Fibroblast of the aortic adventitia (primary cell): ENCODE measurements around the gene MAP3K7CL. TPM values are rescaled to one million over a fixed set of nuclear protein-coding genes. Genes with fewer than 3 reads are reported as not detected.
A peak's percentile ranks its signal among the peaks of the same experiment; 100 is the strongest.

Experiments used
- DNase-seq: peaks from one replicate; pipeline ENCODE4 v3.0.0-alpha.2; 2010; ENCODE audit warnings: low read depth
- H3K4me3 ChIP-seq: 2 replicates; pipeline ENCODE4 v1.5.1; 2011; ENCODE audit warnings: low read depth, mild to moderate bottlenecking, control low read depth, low read length, moderate library complexity
- total RNA-seq: library from RNA; depleted of rRNA; stranded (reverse); fragments of >200 nt; gene quantifications from 2 replicates; pipeline ENCODE4 v1.2.3, GENCODE V29; 2012; ENCODE audit warnings: low replicate concordance
- TF ChIP-seq, protein P1 (sequence below): IDR thresholded peaks from 2 replicates; pipeline ENCODE4 v1.5.1; 2011; ENCODE audit warnings: mild to moderate bottlenecking, low read length, control low read depth, inconsistent platforms; ENCODE audit not compliant: insufficient read depth

MAP3K7CL gene
- total RNA-seq, 1 donor, result 18.7 TPM

DNA sequence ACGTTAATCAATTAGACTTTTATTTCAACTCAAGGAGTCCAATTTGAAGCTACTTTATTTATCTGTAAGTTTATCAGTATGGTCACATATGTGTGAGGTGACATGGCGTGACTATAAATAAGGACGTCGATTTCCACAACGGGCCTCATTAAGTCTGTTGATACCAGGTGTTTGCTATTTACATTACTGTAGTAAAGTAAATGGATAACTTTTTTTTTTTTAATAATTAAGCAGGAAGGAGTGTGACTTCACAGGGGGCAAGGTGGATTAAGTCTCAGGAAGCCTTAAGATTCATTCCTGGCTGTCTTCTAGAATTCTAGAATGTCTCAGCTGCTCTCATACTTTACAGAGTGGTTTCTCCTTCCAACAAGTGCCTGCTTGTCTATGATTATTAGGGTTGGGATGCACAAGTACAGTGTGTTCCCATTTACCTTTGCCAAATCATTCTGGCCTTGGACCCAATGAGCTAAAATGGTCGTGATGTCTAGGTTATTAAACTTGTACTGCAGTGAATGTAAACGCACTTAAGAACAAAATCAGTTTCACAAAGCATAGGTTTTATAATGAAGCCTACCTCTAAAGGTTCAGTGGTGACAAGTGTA, 15.5 kb downstream of the MAP3K7CL start:
- TF ChIP-seq, protein P1, sequence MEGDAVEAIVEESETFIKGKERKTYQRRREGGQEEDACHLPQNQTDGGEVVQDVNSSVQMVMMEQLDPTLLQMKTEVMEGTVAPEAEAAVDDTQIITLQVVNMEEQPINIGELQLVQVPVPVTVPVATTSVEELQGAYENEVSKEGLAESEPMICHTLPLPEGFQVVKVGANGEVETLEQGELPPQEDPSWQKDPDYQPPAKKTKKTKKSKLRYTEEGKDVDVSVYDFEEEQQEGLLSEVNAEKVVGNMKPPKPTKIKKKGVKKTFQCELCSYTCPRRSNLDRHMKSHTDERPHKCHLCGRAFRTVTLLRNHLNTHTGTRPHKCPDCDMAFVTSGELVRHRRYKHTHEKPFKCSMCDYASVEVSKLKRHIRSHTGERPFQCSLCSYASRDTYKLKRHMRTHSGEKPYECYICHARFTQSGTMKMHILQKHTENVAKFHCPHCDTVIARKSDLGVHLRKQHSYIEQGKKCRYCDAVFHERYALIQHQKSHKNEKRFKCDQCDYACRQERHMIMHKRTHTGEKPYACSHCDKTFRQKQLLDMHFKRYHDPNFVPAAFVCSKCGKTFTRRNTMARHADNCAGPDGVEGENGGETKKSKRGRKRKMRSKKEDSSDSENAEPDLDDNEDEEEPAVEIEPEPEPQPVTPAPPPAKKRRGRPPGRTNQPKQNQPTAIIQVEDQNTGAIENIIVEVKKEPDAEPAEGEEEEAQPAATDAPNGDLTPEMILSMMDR, result no peak
- DNase-seq, result no peak

DNA sequence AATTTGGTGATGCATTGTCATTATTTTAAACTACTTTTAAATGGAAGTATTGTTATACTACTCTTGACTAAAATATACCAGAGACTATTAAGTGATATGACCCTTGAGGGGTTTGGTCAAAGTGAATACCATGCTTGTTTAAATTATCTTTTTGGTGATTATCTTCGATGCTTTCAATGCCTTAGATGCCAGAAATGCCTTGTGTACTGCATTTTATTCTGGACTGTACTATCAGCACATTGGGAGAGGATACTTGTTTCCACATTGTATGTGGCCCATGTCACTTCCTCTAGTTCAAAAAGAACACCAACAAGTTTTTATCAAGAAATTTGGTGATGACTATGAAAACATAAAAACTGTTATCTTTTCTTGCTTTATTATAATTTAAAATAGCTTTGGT, 16.3 kb downstream of the MAP3K7CL start:
- DNase-seq, result no peak

More for the DNA sequence above, 15.5 kb downstream of the MAP3K7CL start:
- no peak overlapping the region for H3K4me3 ChIP-seq

DNA sequence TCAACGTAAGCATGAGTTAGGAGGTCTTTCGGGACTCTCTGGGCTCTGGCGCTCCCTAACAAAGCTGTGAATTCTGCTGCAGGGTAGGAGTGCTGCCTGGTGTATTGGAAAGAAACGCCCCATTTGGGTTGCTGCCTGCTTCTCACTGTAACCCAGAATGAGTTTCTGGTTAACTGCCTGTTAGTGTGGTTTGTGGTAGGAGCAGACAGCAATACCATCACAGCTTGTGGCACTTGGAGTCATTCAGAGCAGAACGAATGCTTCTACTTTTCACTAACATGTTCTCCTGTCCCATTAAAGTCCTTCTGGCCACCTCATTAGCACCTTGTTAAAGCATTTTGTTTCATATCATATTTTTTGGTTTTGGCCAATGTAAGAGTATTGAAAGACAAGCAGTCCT, 18.1 kb downstream of the MAP3K7CL start:
- peak; percentile 66 for DNase-seq
- H3K4me3 ChIP-seq, result no peak overlapping the region
- TF ChIP-seq, protein P1, result no peak

More for the DNA sequence above, 16.3 kb downstream of the MAP3K7CL start:
- TF ChIP-seq, protein P1, result no peak
- no peak overlapping the region for H3K4me3 ChIP-seq

DNA sequence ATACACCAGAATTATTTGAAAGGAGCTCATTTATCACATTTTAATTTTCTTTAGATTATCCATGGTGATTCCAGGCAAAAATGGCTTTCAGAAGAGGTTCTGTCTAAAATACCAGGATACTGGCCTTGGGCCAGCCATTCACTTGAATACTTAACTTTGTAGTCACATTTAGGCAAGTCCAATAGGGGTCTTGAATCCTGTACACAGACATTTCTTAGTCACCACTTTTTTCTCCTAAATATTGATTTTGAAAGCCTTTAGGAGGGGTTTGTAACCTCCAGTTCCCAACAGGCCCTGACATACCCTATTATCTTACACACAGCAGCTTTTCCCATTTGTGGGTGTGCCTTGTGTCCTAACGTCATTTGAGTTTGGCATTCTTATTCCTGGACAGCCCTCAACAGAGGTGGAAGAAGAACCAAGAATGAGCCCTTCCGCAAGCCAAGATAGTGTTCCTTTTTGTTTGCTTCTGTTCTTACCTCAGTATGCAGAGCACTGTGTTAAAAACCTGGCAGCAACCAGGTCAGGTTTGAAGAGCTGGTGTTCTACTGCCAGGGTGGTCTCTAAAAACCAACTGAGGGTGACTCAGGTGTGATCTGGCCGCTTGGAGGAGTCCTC, 19.5 kb downstream of the MAP3K7CL start:
- H3K4me3 ChIP-seq, result no peak overlapping the region
- DNase-seq, result peak; percentile 64
- TF ChIP-seq, protein P1, result no peak

DNA sequence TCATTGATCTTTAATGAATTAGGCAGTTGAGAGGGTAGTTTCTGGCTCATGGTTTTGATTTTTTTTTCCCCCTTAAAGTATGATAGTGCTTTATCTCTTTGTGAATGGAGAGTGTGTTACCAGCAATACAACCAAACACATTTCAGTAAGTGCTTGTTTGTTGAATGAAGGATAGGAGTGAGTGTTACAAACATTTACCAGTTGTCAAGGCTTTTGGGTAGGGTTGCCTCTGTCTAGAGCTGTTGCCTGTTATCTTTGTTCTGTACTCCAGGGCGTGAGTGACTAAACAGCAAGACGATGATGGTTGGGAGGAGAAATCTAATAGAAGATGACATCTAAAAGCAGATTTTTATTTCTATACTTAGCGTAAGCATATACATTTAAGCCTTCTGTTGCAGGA, 21.5 kb downstream of the MAP3K7CL start:
- DNase-seq, result no peak
- TF ChIP-seq, protein P1, result no peak
- no peak overlapping the region for H3K4me3 ChIP-seq

DNA sequence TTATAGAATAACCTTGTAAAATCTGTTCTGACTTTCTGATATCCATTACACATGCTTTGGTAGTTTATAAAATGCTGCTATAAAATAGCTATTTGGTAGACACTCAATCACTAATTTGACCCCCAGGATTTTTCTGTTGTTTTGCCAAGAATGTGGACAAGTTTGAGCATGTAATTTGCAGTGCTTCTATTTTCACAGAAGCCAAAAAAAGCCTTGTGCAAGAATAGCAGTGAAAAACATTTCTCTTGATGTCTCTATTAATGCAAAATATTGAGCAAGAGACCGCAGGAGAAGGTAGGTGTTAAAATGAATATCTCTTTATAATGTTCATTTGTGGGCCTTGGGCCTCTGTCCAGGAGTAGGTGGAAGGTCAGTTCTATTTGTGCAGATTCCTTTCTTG, 22.5 kb downstream of the MAP3K7CL start:
- no peak overlapping the region for H3K4me3 ChIP-seq
- no peak for DNase-seq
- TF ChIP-seq, protein P1, result no peak
